ENCODE measurements around the gene CAB39. TPM values are rescaled to one million over a fixed set of nuclear protein-coding genes. Genes with fewer than 3 reads are reported as not detected.
A peak's percentile ranks its signal among the peaks of the same experiment; 100 is the strongest.
"Not testable (repeated sequence)": the region's sequence is repeated elsewhere in the genome, so short reads cannot be mapped to it uniquely, and the experiment has no call there.

CAB39 gene
- total RNA-seq, 1 donor = 81.0 TPM

GRCh38 chr2:230695551-230695950 lies 17.1 kb upstream of the CAB39 start:
- H3K4me1 ChIP-seq (ENCODE audit: insufficient read depth, low read length) = peaks cover 14% of the 10 kb centered on the region
- no peak overlapping the region for H3K4me3 ChIP-seq (ENCODE audit: low read length)
- H3K27me3 ChIP-seq (ENCODE audit: insufficient read depth, low read length) = no peaks in the 10 kb centered on the region
- H3K9me3 ChIP-seq (ENCODE audit: low read depth, low read length) = no peaks in the 10 kb centered on the region

- Histone ChIP-seq H3K9me3 (ENCODE audit: low read depth, low read length) (no peaks in the 10 kb centered on the region), H3K4me3 (ENCODE audit: low read length) (no peak overlapping the region), H3K4me1 (ENCODE audit: insufficient read depth, low read length) (peaks cover 22% of the 10 kb centered on the region), H3K27me3 (ENCODE audit: insufficient read depth, low read length) (no peaks in the 10 kb centered on the region)
These were observed 16.0 kb upstream of the CAB39 start for GRCh38 chr2:230696670-230697069.

- no peaks in the 10 kb centered on the region for H3K27me3 ChIP-seq (ENCODE audit: insufficient read depth, low read length)
- H3K9me3 ChIP-seq (ENCODE audit: low read depth, low read length) = no peaks in the 10 kb centered on the region
- H3K4me3 ChIP-seq (ENCODE audit: low read length) = no peak overlapping the region
- peaks cover 22% of the 10 kb centered on the region for H3K4me1 ChIP-seq (ENCODE audit: insufficient read depth, low read length)
These were observed 15.0 kb upstream of the CAB39 start for GRCh38 chr2:230697676-230698075.

- not testable (repeated sequence) for H3K27me3 ChIP-seq (ENCODE audit: insufficient read depth, low read length); H3K9me3 ChIP-seq (ENCODE audit: low read depth, low read length); H3K4me3 ChIP-seq (ENCODE audit: low read length)
- peaks cover 22% of the 10 kb centered on the region for H3K4me1 ChIP-seq (ENCODE audit: insufficient read depth, low read length)
These were observed 13.9 kb upstream of the CAB39 start for GRCh38 chr2:230698753-230699152.

- Histone ChIP-seq H3K4me1 (ENCODE audit: insufficient read depth, low read length) (peaks cover 22% of the 10 kb centered on the region), H3K9me3 (ENCODE audit: low read depth, low read length) (no peaks in the 10 kb centered on the region), H3K4me3 (ENCODE audit: low read length) (no peak overlapping the region), H3K27me3 (ENCODE audit: insufficient read depth, low read length) (no peaks in the 10 kb centered on the region)
These were observed 12.2 kb upstream of the CAB39 start for GRCh38 chr2:230700447-230700846.

- H3K9me3 ChIP-seq (ENCODE audit: low read depth, low read length) = no peaks in the 10 kb centered on the region
- H3K4me3 ChIP-seq (ENCODE audit: low read length) = no peak overlapping the region
- peaks cover 26% of the 10 kb centered on the region for H3K4me1 ChIP-seq (ENCODE audit: insufficient read depth, low read length)
- H3K27me3 ChIP-seq (ENCODE audit: insufficient read depth, low read length) = no peaks in the 10 kb centered on the region
These were observed 11.3 kb upstream of the CAB39 start for GRCh38 chr2:230701308-230701707.

- peaks cover 37% of the 10 kb centered on the region for H3K4me1 ChIP-seq (ENCODE audit: insufficient read depth, low read length)
- H3K27me3 ChIP-seq (ENCODE audit: insufficient read depth, low read length); H3K4me3 ChIP-seq (ENCODE audit: low read length); H3K9me3 ChIP-seq (ENCODE audit: low read depth, low read length): not testable (repeated sequence)
These were observed 10.2 kb upstream of the CAB39 start for GRCh38 chr2:230702457-230702856.

- Histone ChIP-seq H3K4me1 (ENCODE audit: insufficient read depth, low read length) (peaks cover 38% of the 10 kb centered on the region), H3K27me3 (ENCODE audit: insufficient read depth, low read length) (no peaks in the 10 kb centered on the region), H3K9me3 (ENCODE audit: low read depth, low read length) (no peaks in the 10 kb centered on the region), H3K4me3 (ENCODE audit: low read length) (no peak overlapping the region)
These were observed 9.1 kb upstream of the CAB39 start for GRCh38 chr2:230703514-230703913.

GRCh38 chr2:230706053-230706521 lies 6.6 kb upstream of the CAB39 start:
- H3K4me1 ChIP-seq (ENCODE audit: insufficient read depth, low read length) = peaks cover 38% of the 10 kb centered on the region
- no peaks in the 10 kb centered on the region for H3K9me3 ChIP-seq (ENCODE audit: low read depth, low read length)
- H3K27me3 ChIP-seq (ENCODE audit: insufficient read depth, low read length) = no peaks in the 10 kb centered on the region
- no peak overlapping the region for H3K4me3 ChIP-seq (ENCODE audit: low read length)

- Histone ChIP-seq H3K4me1 (ENCODE audit: insufficient read depth, low read length) (peaks cover 43% of the 10 kb centered on the region), H3K9me3 (ENCODE audit: low read depth, low read length) (no peaks in the 10 kb centered on the region), H3K4me3 (ENCODE audit: low read length) (no peak overlapping the region), H3K27me3 (ENCODE audit: insufficient read depth, low read length) (no peaks in the 10 kb centered on the region)
These were observed 5.7 kb upstream of the CAB39 start for GRCh38 chr2:230706966-230707365.

GRCh38 chr2:230708204-230708603 lies 4.4 kb upstream of the CAB39 start:
- peaks cover 48% of the 10 kb centered on the region for H3K4me1 ChIP-seq (ENCODE audit: insufficient read depth, low read length)
- no peak overlapping the region for H3K4me3 ChIP-seq (ENCODE audit: low read length)
- no peaks in the 10 kb centered on the region for H3K9me3 ChIP-seq (ENCODE audit: low read depth, low read length)
- H3K27me3 ChIP-seq (ENCODE audit: insufficient read depth, low read length) = no peaks in the 10 kb centered on the region

GRCh38 chr2:230711224-230711623 lies 1.4 kb upstream of the CAB39 start:
- no peaks in the 10 kb centered on the region for H3K27me3 ChIP-seq (ENCODE audit: insufficient read depth, low read length)
- no peaks in the 10 kb centered on the region for H3K9me3 ChIP-seq (ENCODE audit: low read depth, low read length)
- H3K4me3 ChIP-seq (ENCODE audit: low read length) = no peak overlapping the region
- H3K4me1 ChIP-seq (ENCODE audit: insufficient read depth, low read length) = peaks cover 65% of the 10 kb centered on the region

- Histone ChIP-seq H3K4me1 (ENCODE audit: insufficient read depth, low read length) (peaks cover 70% of the 10 kb centered on the region), H3K27me3 (ENCODE audit: insufficient read depth, low read length) (no peaks in the 10 kb centered on the region), H3K9me3 (ENCODE audit: low read depth, low read length) (no peaks in the 10 kb centered on the region), H3K4me3 (ENCODE audit: low read length) (peak overlapping the region; percentile 86)
These were observed 891 bp downstream of the CAB39 start for GRCh38 chr2:230713331-230714135.

GRCh38 chr2:230714136-230714480 lies 1.5 kb downstream of the CAB39 start:
- peaks cover 71% of the 10 kb centered on the region for H3K4me1 ChIP-seq (ENCODE audit: insufficient read depth, low read length)
- peak overlapping the region; percentile 86 for H3K4me3 ChIP-seq (ENCODE audit: low read length)
- H3K9me3 ChIP-seq (ENCODE audit: low read depth, low read length) = no peaks in the 10 kb centered on the region
- H3K27me3 ChIP-seq (ENCODE audit: insufficient read depth, low read length) = no peaks in the 10 kb centered on the region

- H3K9me3 ChIP-seq (ENCODE audit: low read depth, low read length) = no peaks in the 10 kb centered on the region
- H3K4me3 ChIP-seq (ENCODE audit: low read length) = no peak overlapping the region
- peaks cover 65% of the 10 kb centered on the region for H3K4me1 ChIP-seq (ENCODE audit: insufficient read depth, low read length)
- no peaks in the 10 kb centered on the region for H3K27me3 ChIP-seq (ENCODE audit: insufficient read depth, low read length)
These were observed 2.6 kb downstream of the CAB39 start for GRCh38 chr2:230715201-230715600.

GRCh38 chr2:230716588-230716987 lies 3.9 kb downstream of the CAB39 start:
- no peaks in the 10 kb centered on the region for H3K9me3 ChIP-seq (ENCODE audit: low read depth, low read length)
- no peak overlapping the region for H3K4me3 ChIP-seq (ENCODE audit: low read length)
- H3K4me1 ChIP-seq (ENCODE audit: insufficient read depth, low read length) = peaks cover 65% of the 10 kb centered on the region
- no peaks in the 10 kb centered on the region for H3K27me3 ChIP-seq (ENCODE audit: insufficient read depth, low read length)
